PC-3 (cell line): ENCODE data around the gene CFAP161. TPM values are rescaled to one million over a fixed set of nuclear protein-coding genes. Genes with fewer than 3 reads are reported as not detected.

ENCODE experiments used
- ATAC-seq: fragments of 200-7000 bp; cut with Tn5 transposase; 2 replicates; pipeline ENCODE4 v1.9.1; 2020; ENCODE audit warnings: mild to moderate bottlenecking, moderate library complexity
- BruUV-seq: library from RNA; stranded (reverse); fragments of 400-500 nt; replicated peaks from 2 replicates; lab custom pipeline; 2021; lab: Mats Ljungman, UMichigan
- CTCF ChIA-PET: fragments of 300-600 bp; sonication (Branson Sonifier 250); formaldehyde crosslinking; loops from one replicate; lab custom pipeline; 2022; ENCODE audit warnings: antibody characterized with exemption; lab: Charles Lee
- POLR2A ChIA-PET: fragments of 300-600 bp; sonication (Branson Sonifier 250); formaldehyde crosslinking; loops from one replicate; lab custom pipeline; 2022; ENCODE audit warnings: antibody characterized with exemption; ENCODE audit not compliant: unreplicated experiment; lab: Charles Lee
- DNase-seq: peaks from one replicate; pipeline ENCODE4 v3.0.0-alpha.2; 2015
- H2AFZ ChIP-seq: fragments of 300-600 bp; sonication (generic); 2 replicates; pipeline ENCODE4 v1.6.0; 2016; ENCODE audit warnings: antibody characterized with exemption, low read length
- H3F3A ChIP-seq: fragments of 300-600 bp; sonication (generic); one replicate; pipeline ENCODE4 v1.6.0; 2017; ENCODE audit warnings: antibody characterized with exemption, low read length, control low read depth, mild to moderate bottlenecking; ENCODE audit not compliant: unreplicated experiment
- H3K27ac ChIP-seq: fragments of 300-600 bp; sonication (generic); 2 replicates; pipeline ENCODE4 v1.5.1; 2016; ENCODE audit warnings: mild to moderate bottlenecking, low read length
- H3K27me3 ChIP-seq: fragments of 300-600 bp; sonication (generic); 2 replicates; pipeline ENCODE4 v1.6.1; 2016; ENCODE audit warnings: low read length, mixed read lengths
- H3K36me3 ChIP-seq: fragments of 300-600 bp; sonication (generic); 2 replicates; pipeline ENCODE4 v1.6.1; 2016; ENCODE audit warnings: low read depth, mixed run types, low read length, mixed read lengths
- H3K4me1 ChIP-seq: fragments of 300-600 bp; sonication (generic); 2 replicates; pipeline ENCODE4 v1.5.1; 2016; ENCODE audit warnings: low read length; ENCODE audit not compliant: insufficient read depth
- H3K4me2 ChIP-seq: fragments of 300-600 bp; sonication (generic); 2 replicates; pipeline ENCODE4 v1.6.0; 2016; ENCODE audit warnings: low read length
- H3K4me3 ChIP-seq: fragments of 300-600 bp; sonication (generic); 2 replicates; pipeline ENCODE4 v1.5.1; 2016; ENCODE audit warnings: mild to moderate bottlenecking, low read length, mixed read lengths
- H3K79me2 ChIP-seq: fragments of 300-600 bp; sonication (generic); 2 replicates; pipeline ENCODE4 v1.6.1; 2017; ENCODE audit warnings: low read length, mixed read lengths
- H3K9ac ChIP-seq: fragments of 300-600 bp; sonication (generic); 2 replicates; pipeline ENCODE4 v1.6.0; 2016; ENCODE audit warnings: mild to moderate bottlenecking, low read length
- H3K9me2 ChIP-seq: fragments of 300-600 bp; sonication (generic); replicated peaks from 2 replicates; pipeline ENCODE4 v1.6.1; 2016; ENCODE audit warnings: mixed run types, low read length, mixed read lengths
- H3K9me3 ChIP-seq: fragments of 300-600 bp; sonication (generic); 2 replicates; pipeline ENCODE4 v1.6.1; 2016; ENCODE audit warnings: low read length, mixed read lengths
- H4K20me1 ChIP-seq: fragments of 300-600 bp; sonication (generic); 2 replicates; pipeline ENCODE4 v1.6.1; 2016; ENCODE audit warnings: low read length, mixed read lengths
- CTCF ChIP-seq: fragments of 300-600 bp; sonication (generic); conservative IDR thresholded peaks from 2 replicates; pipeline ENCODE4 v1.5.1; 2017; ENCODE audit warnings: antibody characterized with exemption, low read depth, mild to moderate bottlenecking, low read length
- EZH2 ChIP-seq: fragments of 300-600 bp; sonication (generic); IDR thresholded peaks from one replicate; pipeline ENCODE4 v1.6.1; 2017; ENCODE audit warnings: antibody characterized with exemption, mild to moderate bottlenecking, low read length; ENCODE audit not compliant: unreplicated experiment
- EZH2phosphoT487 ChIP-seq: fragments of 300-600 bp; sonication (generic); IDR thresholded peaks from 2 replicates; pipeline ENCODE4 v1.6.1; 2018; ENCODE audit warnings: mild to moderate bottlenecking, antibody characterized with exemption, low read length, borderline replicate concordance
- intact Hi-C: fragments of 100-400 bp; cut with micrococcal nuclease; formaldehyde crosslinking; loops from 2 replicates; pipeline ENCODE4 v1.9.0; 2023
- total RNA-seq: library from RNA; depleted of rRNA; stranded (reverse); fragments of >200 nt; gene quantifications from 2 replicates; pipeline ENCODE4 v1.2.3, GENCODE V29; 2014

CFAP161 gene
- total RNA-seq, 1 experiment from 2014 or later = 0.55 TPM

DNA sequence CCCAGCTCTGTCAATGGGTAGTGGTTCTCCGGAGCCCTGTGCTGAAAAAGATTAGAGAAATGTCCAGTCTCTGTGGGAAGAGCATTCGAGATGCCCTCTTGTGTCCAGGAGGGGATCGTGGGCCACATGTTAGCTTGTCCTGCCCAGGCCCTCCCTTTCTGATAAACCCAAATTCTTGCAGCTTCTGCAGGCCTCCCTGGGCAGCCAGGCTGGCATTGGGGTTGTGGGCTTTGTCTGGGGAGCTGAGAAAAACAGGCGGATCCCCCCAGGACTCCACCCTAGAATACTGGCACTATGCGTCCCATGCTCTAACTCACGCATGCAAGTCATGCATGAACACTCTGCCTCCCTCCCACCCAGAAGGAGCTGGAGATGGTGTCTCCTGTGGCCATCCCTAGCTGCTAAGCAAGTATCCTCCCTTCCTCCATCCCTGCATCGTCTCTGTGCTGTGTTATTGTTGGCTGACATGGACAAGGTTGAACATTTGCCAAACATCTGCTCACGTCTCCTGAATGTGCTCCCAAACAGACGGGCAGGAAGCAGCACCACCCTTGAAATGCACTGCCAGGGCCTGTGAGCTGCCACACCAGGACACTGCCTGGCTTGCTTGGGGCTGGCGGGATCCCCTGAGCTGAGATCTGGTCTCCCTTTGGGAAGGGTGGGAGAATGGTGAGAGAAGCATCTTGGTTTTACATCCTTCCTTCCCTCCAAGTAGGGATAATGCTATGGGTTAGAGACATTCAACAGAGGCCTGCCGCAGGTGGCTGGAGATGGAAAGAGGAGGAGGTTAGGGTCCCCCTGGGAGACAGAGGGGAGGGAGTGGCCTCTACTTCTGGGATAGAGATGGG lies 26.5 kb downstream of the CFAP161 start:
- H3K27ac ChIP-seq = no peak overlapping the region
- no peak for TF ChIP-seq EZH2phosphoT487
- no peak for TF ChIP-seq EZH2
- TF ChIP-seq CTCF = no peak
- H3K4me2 ChIP-seq = no peak overlapping the region
- no peak overlapping the region for H3K9ac ChIP-seq
- no peaks in the 10 kb centered on the region for H3F3A ChIP-seq
- BruUV-seq = no TSS peak
- H3K79me2 ChIP-seq = no peaks in the 10 kb centered on the region
- H3K9me3 ChIP-seq = no peaks in the 10 kb centered on the region
- no peaks in the 10 kb centered on the region for H3K4me1 ChIP-seq
- no peaks in the 10 kb centered on the region for H3K27me3 ChIP-seq
- no peaks in the 10 kb centered on the region for H3K9me2 ChIP-seq
- H2AFZ ChIP-seq = no peak overlapping the region
- CTCF ChIA-PET = no interaction called here
- intact Hi-C loops = no loop called here
- H3K36me3 ChIP-seq = no peaks in the 10 kb centered on the region
- no peak for DNase-seq
- ATAC-seq = no peak
- no peak overlapping the region for H3K4me3 ChIP-seq
- no peaks in the 10 kb centered on the region for H4K20me1 ChIP-seq
- POLR2A ChIA-PET = no interaction called here

- no peak overlapping the region for H2AFZ ChIP-seq
- no peak overlapping the region for H3K4me2 ChIP-seq
- H3K9ac ChIP-seq = no peak overlapping the region
- no peaks in the 10 kb centered on the region for H3K9me3 ChIP-seq
- H3K27ac ChIP-seq = no peak overlapping the region
- H3K27me3 ChIP-seq = no peaks in the 10 kb centered on the region
- no peaks in the 10 kb centered on the region for H3K79me2 ChIP-seq
- no TSS peak for BruUV-seq
- no peaks in the 10 kb centered on the region for H3K36me3 ChIP-seq
- H3K9me2 ChIP-seq = no peaks in the 10 kb centered on the region
- POLR2A ChIA-PET = no interaction called here
- H3K4me3 ChIP-seq = no peak overlapping the region
- TF ChIP-seq EZH2 (no peak), EZH2phosphoT487 (no peak), CTCF (no peak)
- DNase-seq = no peak
- intact Hi-C loops = no loop called here
- CTCF ChIA-PET = no interaction called here
- no peak for ATAC-seq
- no peaks in the 10 kb centered on the region for H3F3A ChIP-seq
- no peaks in the 10 kb centered on the region for H3K4me1 ChIP-seq
- H4K20me1 ChIP-seq = no peaks in the 10 kb centered on the region
These were observed 27.1 kb downstream of the CFAP161 start for GRCh38 chr15:81161160-81161673.

DNA sequence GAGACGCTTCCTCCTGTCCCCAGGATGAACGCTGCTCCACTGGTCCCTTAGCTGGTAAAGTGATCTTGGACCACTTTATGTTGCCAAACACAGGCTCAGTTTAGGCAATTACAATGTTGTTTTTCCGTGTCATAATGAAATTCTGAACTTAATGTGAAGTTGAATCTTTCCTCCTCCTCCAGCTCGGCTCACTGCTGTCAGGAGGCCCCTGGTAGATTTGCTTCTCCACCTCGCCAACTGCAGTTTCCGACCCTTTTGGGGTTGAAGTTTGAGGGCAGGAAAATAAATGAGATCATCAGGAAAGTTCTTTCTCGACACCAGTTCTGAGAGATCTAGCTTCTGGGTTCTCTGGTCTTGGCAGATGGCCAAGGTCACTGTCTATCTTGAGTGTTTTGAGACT lies 27.8 kb downstream of the CFAP161 start:
- ChIA-PET POLR2A (no interaction called here), CTCF (no interaction called here)
- no peaks in the 10 kb centered on the region for H4K20me1 ChIP-seq
- no peak overlapping the region for H3K4me2 ChIP-seq
- no peaks in the 10 kb centered on the region for H3K27me3 ChIP-seq
- DNase-seq = no peak
- H3K4me3 ChIP-seq = no peak overlapping the region
- intact Hi-C loops = no loop called here
- no peaks in the 10 kb centered on the region for H3K9me2 ChIP-seq
- no peaks in the 10 kb centered on the region for H3K36me3 ChIP-seq
- TF ChIP-seq EZH2phosphoT487 (no peak), CTCF (no peak)
- no peak overlapping the region for H3K27ac ChIP-seq
- no peaks in the 10 kb centered on the region for H3F3A ChIP-seq
- H3K4me1 ChIP-seq = no peaks in the 10 kb centered on the region
- H3K9me3 ChIP-seq = no peaks in the 10 kb centered on the region
- H3K79me2 ChIP-seq = no peaks in the 10 kb centered on the region
- no peak overlapping the region for H2AFZ ChIP-seq
- BruUV-seq = no TSS peak
- H3K9ac ChIP-seq = no peak overlapping the region
- no peak for ATAC-seq
